Natural killer cell (primary cell): ENCODE measurements around the gene HMHB1. TPM values are rescaled to one million over a fixed set of nuclear protein-coding genes. Genes with fewer than 3 reads are reported as not detected.

Experiments
- ATAC-seq, 3 donors: fragments of 150-1000 bp in 2 of 3; fragments of 200-7000 bp in 1 of 3; cut with Tn5 transposase; 1 replicate in 1 of 3; 2 replicates in 2 of 3; pipeline ENCODE4 v1.10.0; 2021; ENCODE audit warnings: mild to moderate bottlenecking in 2 of 3, moderate library complexity in 2 of 3
- DNase-seq, 2 donors: peaks; one replicate each; pipeline versions ENCODE4 v3.0.0 to v3.0.0-alpha.2; 2013 to 2021; ENCODE audit warnings: mixed read lengths in 1 of 2
- H3K27ac ChIP-seq: one replicate; pipeline ENCODE4 v1.5.1; 2013; ENCODE audit warnings: mild to moderate bottlenecking, low read length
- H3K27me3 ChIP-seq: one replicate; pipeline ENCODE4 v1.6.1; 2013; ENCODE audit warnings: low read length; ENCODE audit not compliant: control insufficient read depth, insufficient read depth
- H3K36me3 ChIP-seq: one replicate; pipeline ENCODE4 v1.6.1; 2013; ENCODE audit warnings: low read length; ENCODE audit not compliant: control insufficient read depth, insufficient read depth
- H3K4me1 ChIP-seq: one replicate; pipeline ENCODE4 v1.6.1; 2013; ENCODE audit warnings: low read length; ENCODE audit not compliant: control insufficient read depth, insufficient read depth
- H3K4me3 ChIP-seq: one replicate; pipeline ENCODE4 v1.5.1; 2013; ENCODE audit warnings: low read length
- H3K9me3 ChIP-seq: one replicate; pipeline ENCODE4 v1.6.1; 2013; ENCODE audit warnings: low read length; ENCODE audit not compliant: control insufficient read depth, insufficient read depth
- H3K27ac Mint-ChIP-seq, 2 donors: one replicate each; pipeline ENCODE4 v1.8.0; 2022; ENCODE audit warnings: mild to moderate bottlenecking in 2 of 2, mixed read lengths in 2 of 2, moderate library complexity in 1 of 2
- H3K27me3 Mint-ChIP-seq, 2 donors: one replicate each; pipeline ENCODE4 v1.8.0; 2022; ENCODE audit warnings: low read depth in 2 of 2, mixed read lengths in 2 of 2
- H3K36me3 Mint-ChIP-seq: one replicate; pipeline ENCODE4 v1.8.0; 2022; ENCODE audit warnings: mixed read lengths
- H3K4me1 Mint-ChIP-seq, 2 donors: one replicate each; pipeline ENCODE4 v1.8.0; 2022; ENCODE audit warnings: mixed read lengths in 2 of 2
- H3K4me3 Mint-ChIP-seq: one replicate; pipeline ENCODE4 v1.8.0; 2022; ENCODE audit warnings: mild to moderate bottlenecking, moderate library complexity, mixed read lengths
- H3K9me3 Mint-ChIP-seq, 2 donors: one replicate each; pipeline ENCODE4 v1.8.0; 2022; ENCODE audit warnings: mixed read lengths in 2 of 2
- WGBS: methylation state at CpG from one replicate; pipeline ENCODE4 v1.1.7; 2013; ENCODE audit warnings: missing lambda C conversion rate; ENCODE audit not compliant: insufficient coverage; 5-methylcytosine and 5-hydroxymethylcytosine counted together
- intact Hi-C: fragments of 100-400 bp; cut with micrococcal nuclease; formaldehyde crosslinking; loops from one replicate; pipeline ENCODE4 v1.14.2; 2022
- total RNA-seq, 4 donors: library from RNA; stranded (reverse); fragments of 120-200 nt in 1 of 4; gene quantifications; one replicate each; pipeline versions ENCODE4 v1.2.3 to v1.2.4, GENCODE V29; 2013 to 2022
- TF ChIP-seq, protein P1 (sequence below): fragments of 200-600 bp; IDR thresholded peaks from one replicate; pipeline ENCODE4 v1.8.0; 2022; ENCODE audit warnings: antibody characterized with exemption

The HMHB1 gene
- total RNA-seq, 3 donors from 2014 or later (not counting 1 experiment from before 2014, with no cell fraction given), result not detected

- intact Hi-C loops, result no loop called here
- ATAC-seq, result no peak
- H3K27ac Mint-ChIP-seq, result no peak overlapping the region
Measured at GRCh38 chr5:143796125-143796524, 15.8 kb upstream of the HMHB1 start.

DNA sequence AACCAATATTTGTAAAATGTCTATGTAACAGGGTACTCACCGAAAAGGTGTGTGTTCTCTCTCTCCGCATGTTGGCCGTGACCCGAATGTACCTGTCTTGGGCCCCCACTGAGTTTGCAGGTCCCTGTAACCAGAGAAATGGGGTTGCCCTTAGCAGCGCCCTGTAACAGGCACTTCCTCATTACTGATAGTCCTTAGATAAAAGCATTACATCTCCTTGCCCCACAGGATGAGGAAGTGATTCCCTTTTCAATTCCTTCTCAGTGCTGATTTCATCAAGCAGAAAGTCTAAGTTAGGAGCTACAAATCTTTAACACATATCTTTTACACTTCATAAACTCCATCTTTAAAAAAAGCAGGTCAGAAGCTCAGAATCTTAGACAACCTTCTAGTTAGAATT is 15.2 kb upstream of the HMHB1 start:
- ATAC-seq (no peak), DNase-seq (no peak)
- 81% methylated on average over 5 of the region's 5 CpGs for WGBS
- no peak overlapping the region for H3K27ac Mint-ChIP-seq
- Histone ChIP-seq H3K9me3 (no peaks in the 10 kb centered on the region), H3K36me3 (no peaks in the 10 kb centered on the region), H3K4me1 (peaks cover 5% of the 10 kb centered on the region), H3K27me3 (no peaks in the 10 kb centered on the region), H3K4me3 (no peak overlapping the region), H3K27ac (no peak overlapping the region)
- peaks cover 19 to 27% of the 10 kb centered on the region in 2 donors for H3K4me1 Mint-ChIP-seq
- H3K36me3 Mint-ChIP-seq, result no peaks in the 10 kb centered on the region
- peaks cover 7 to 8% of the 10 kb centered on the region in 2 donors for H3K27me3 Mint-ChIP-seq
- TF ChIP-seq, protein P1, sequence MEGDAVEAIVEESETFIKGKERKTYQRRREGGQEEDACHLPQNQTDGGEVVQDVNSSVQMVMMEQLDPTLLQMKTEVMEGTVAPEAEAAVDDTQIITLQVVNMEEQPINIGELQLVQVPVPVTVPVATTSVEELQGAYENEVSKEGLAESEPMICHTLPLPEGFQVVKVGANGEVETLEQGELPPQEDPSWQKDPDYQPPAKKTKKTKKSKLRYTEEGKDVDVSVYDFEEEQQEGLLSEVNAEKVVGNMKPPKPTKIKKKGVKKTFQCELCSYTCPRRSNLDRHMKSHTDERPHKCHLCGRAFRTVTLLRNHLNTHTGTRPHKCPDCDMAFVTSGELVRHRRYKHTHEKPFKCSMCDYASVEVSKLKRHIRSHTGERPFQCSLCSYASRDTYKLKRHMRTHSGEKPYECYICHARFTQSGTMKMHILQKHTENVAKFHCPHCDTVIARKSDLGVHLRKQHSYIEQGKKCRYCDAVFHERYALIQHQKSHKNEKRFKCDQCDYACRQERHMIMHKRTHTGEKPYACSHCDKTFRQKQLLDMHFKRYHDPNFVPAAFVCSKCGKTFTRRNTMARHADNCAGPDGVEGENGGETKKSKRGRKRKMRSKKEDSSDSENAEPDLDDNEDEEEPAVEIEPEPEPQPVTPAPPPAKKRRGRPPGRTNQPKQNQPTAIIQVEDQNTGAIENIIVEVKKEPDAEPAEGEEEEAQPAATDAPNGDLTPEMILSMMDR, result no peak
- intact Hi-C loops, result no loop called here
- H3K4me3 Mint-ChIP-seq, result no peak overlapping the region
- H3K9me3 Mint-ChIP-seq, result no peaks in the 10 kb centered on the region

More at GRCh38 chr5:143796125-143796524, 15.8 kb upstream of the HMHB1 start:
- no peaks in the 10 kb centered on the region for H3K9me3 Mint-ChIP-seq
- Histone ChIP-seq H3K27ac (no peak overlapping the region), H3K4me1 (peaks cover 5% of the 10 kb centered on the region), H3K27me3 (no peaks in the 10 kb centered on the region), H3K4me3 (no peak overlapping the region), H3K9me3 (no peaks in the 10 kb centered on the region), H3K36me3 (no peaks in the 10 kb centered on the region)
- peaks cover 7 to 8% of the 10 kb centered on the region in 2 donors for H3K27me3 Mint-ChIP-seq
- TF ChIP-seq, protein P1, result no peak
- H3K36me3 Mint-ChIP-seq, result no peaks in the 10 kb centered on the region
- 93% methylated on average over 3 of the region's 4 CpGs for WGBS
- H3K4me3 Mint-ChIP-seq, result no peak overlapping the region
- H3K4me1 Mint-ChIP-seq, result peaks cover 19 to 28% of the 10 kb centered on the region in 2 donors
- DNase-seq, result no peak

DNA sequence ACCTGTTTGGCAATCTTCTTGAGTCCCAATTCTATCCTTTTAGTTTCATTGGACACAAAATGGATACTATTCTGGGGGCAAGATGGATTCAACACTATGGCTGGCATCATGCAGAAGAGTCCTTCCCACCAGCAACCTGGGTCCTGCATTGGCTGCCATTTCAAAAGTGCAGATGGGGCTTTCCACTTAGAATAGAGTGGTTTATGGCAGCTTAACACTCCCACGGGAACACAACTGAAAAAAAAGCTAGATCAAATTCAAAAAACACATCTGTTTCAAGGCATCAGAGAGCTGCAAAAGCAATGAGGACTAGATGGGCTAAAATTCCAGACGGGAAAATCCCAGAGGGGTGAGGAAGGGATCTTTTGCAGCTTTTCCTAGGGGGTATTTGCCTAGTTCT is 11.2 kb upstream of the HMHB1 start:
- no peak for ATAC-seq
- H3K9me3 Mint-ChIP-seq, result no peaks in the 10 kb centered on the region
- peaks cover 8 to 16% of the 10 kb centered on the region in 2 donors for H3K27me3 Mint-ChIP-seq
- H3K4me3 ChIP-seq, result no peak overlapping the region
- H3K27me3 ChIP-seq, result no peaks in the 10 kb centered on the region
- H3K4me1 Mint-ChIP-seq, result peaks cover 12 to 17% of the 10 kb centered on the region in 2 donors
- H3K36me3 Mint-ChIP-seq, result no peaks in the 10 kb centered on the region
- WGBS, result 76% methylated on average over 2 of the region's 2 CpGs
- no peak overlapping the region for H3K4me3 Mint-ChIP-seq
- H3K9me3 ChIP-seq, result no peaks in the 10 kb centered on the region
- H3K27ac ChIP-seq, result no peak overlapping the region
- TF ChIP-seq, protein P1, result no peak
- H3K27ac Mint-ChIP-seq, result no peak overlapping the region
- no peaks in the 10 kb centered on the region for H3K36me3 ChIP-seq
- DNase-seq, result no peak
- H3K4me1 ChIP-seq, result no peaks in the 10 kb centered on the region
- intact Hi-C loops, result no loop called here

DNA sequence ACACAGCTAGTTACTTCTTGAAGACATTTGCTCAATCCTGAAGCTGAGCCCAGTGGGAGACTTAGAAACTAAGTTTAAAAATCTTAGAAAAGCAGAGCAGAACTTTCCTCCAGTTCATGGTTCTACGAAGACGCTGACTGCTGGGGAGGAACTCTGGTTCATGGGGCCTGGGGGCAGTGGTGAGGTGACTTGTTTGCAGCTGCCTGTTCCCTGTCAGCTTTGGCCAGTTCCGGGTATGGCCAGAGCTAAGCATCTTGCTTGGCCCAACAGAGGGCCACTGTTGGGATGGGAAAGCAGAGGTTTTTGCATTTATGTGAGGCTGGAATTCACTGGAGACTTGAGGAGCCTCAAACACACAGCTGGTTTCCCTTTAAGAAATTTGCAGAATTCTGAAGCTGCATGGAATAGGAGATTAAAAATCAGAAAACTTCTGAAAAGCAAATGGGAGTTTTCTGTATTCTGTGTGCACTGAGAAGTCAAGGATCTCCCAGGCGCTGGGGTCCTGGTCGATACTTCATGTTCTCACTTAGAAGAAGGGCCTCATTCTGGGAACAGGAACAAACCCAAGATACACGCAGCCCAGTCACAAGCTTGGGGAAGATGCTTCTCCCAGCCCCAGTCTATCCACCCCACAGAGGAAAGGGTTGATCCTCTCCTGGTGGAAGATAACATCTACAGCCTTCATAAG is 10.6 kb upstream of the HMHB1 start:
- ATAC-seq (no peak), DNase-seq (no peak)
- 83% methylated on average over 6 of the region's 6 CpGs for WGBS
- Histone ChIP-seq H3K36me3 (no peaks in the 10 kb centered on the region), H3K27me3 (no peaks in the 10 kb centered on the region), H3K9me3 (no peaks in the 10 kb centered on the region), H3K27ac (no peak overlapping the region), H3K4me1 (no peaks in the 10 kb centered on the region), H3K4me3 (no peak overlapping the region)
- Mint-ChIP-seq H3K27ac (no peak overlapping the region), H3K4me3 (no peak overlapping the region), H3K36me3 (no peaks in the 10 kb centered on the region), H3K27me3 (peaks cover 6 to 23% of the 10 kb centered on the region in 2 donors), H3K9me3 (no peaks in the 10 kb centered on the region), H3K4me1 (peaks cover 12 to 17% of the 10 kb centered on the region in 2 donors)
- intact Hi-C loops, result no loop called here
- TF ChIP-seq, protein P1, result no peak
